Activated CD4-positive, alpha-beta T cell treated with anti-CD3 and anti-CD28 coated beads, Interleukin-2, amount 50 U/mL, for 16 hours (primary cell): Measurements from ENCODE around the gene SNRNP48.

ENCODE experiments used
- DNase-seq: peaks from one replicate; pipeline ENCODE4 v3.0.0-alpha.2; 2020

The SNRNP48 gene

GRCh38 chr6:7604003-7604402, 14.0 kb downstream of the SNRNP48 start:
- DNase-seq: no peak

GRCh38 chr6:7604506-7604905, 14.5 kb downstream of the SNRNP48 start:
- peak; percentile 58 for DNase-seq

GRCh38 chr6:7615611-7616383, 25.8 kb downstream of the SNRNP48 start:
- DNase-seq: peak; percentile 52

GRCh38 chr6:7617801-7618764, 28.1 kb downstream of the SNRNP48 start:
- peak; percentile 59 for DNase-seq

- DNase-seq: no peak
These were observed 31.8 kb downstream of the SNRNP48 start for GRCh38 chr6:7621761-7622160.

GRCh38 chr6:7624796-7625710, 35.1 kb downstream of the SNRNP48 start:
- DNase-seq: no peak

GRCh38 chr6:7628479-7628878, 38.5 kb downstream of the SNRNP48 start:
- no peak for DNase-seq

DNA sequence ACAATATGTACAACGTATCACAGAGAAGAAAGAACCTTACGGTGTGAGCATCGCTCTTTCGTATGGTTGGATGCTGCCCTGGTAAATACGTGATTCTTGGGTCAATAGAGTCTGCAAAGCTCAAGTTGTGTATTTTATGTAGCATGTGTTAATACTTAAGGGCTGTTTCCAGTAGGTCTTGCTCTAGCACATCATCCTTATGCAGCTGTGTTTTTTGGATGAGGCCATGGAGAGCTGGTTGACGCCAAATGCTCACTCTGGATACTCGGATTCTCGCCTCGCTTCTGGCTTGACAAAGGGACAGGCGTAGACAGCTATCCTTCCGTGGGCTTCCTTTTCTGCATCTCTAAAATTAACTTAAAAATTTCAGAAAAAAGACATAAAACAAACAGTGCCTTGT, 38.9 kb downstream of the SNRNP48 start:
- no peak for DNase-seq

DNA sequence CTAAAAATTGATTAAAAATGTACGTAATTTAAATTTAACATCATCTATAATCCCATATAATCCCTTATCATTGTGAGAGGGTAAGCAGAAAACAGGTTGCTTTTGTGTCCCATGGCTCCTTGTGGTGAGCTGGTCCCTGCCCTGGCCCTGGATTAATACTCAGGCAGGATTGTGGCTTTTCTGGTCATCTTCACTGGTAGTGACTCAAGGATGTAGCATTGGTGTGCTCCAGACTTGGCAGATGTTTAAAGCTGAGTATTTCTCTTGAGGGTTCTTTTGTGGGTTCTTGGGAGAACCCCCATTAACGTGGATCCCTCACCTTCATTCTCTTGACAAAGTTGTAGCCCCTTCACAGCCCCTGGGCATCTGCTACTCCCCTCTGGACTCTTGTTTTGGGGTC, 39.3 kb downstream of the SNRNP48 start:
- no peak for DNase-seq

- DNase-seq: no peak
These were observed 40.8 kb downstream of the SNRNP48 start for GRCh38 chr6:7630792-7631191.

DNA sequence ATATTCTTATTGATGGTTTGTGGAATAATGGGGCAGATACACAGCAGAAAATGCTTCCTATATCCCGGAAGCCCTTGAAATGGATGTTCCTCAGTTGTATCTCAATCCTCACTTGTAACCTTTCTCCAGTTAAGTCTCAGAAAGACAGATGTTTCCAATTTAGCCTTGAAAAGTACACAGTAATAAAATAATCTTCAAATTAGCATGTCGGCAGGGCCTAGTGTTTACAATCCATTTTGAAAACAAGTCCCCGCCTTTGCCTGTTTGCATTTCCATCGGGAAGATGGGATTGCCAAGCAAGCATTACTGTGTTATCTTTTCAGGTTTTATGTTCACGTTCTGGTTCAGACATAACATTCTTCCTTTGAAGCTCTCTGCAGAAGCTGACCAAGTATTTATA, 41.5 kb downstream of the SNRNP48 start:
- DNase-seq: no peak

DNA sequence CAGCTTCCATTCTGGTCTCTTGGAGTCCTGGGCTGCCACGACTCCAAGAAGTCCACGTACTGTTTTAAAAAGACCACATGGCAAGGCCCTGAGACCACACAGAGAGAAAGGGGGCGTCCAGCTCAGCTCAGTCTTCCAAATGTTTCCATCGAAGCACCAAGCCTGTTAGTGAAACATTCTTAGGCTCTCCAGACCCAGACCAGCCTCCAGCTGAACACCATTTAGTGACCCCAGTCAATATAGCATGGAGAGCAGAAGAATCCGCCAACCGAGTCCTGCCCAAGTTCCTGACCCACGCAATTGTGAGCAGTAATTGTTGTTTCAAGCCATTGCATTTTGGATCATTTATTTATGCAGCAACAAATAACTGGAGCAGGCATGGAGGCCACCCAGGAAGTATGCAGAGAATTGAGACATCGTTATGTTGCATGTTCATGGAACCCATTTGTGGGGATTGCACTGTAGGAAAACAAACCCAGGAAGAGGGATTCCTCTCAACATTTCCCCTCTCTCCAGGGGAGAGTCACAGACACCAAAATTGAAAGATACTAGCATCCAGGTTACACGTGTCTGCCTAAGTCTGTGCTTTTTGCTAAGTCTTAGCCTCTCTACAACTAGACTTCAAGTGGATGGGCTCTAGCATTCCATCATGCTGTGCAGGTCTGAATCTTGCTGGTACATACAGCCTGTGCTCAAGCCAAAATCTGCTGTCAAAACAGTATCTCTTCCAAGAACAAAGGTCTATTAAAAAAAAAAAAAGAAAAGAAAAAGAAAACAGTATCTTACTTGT, 42.7 kb downstream of the SNRNP48 start:
- DNase-seq: no peak

DNA sequence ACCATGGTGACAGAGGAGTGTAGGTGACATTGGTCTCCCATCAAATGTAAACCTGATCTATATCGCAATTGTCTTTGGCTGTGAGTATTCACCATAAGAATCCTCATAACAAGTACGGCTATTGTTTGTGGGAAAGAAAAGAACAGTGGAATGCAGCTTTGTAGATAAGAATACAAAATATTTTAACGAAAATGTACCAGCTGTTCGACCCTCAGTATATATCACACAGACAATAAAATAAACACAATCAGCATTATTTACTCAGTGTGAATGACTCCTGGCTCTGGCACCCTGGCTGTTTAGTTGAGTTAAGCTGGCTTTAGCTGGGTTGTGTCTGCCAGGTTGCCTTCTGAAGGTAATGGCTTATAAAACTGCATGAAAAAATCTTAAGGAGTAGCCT, 43.4 kb downstream of the SNRNP48 start:
- no peak for DNase-seq

GRCh38 chr6:7636151-7636550, 46.2 kb downstream of the SNRNP48 start:
- DNase-seq: no peak

DNA sequence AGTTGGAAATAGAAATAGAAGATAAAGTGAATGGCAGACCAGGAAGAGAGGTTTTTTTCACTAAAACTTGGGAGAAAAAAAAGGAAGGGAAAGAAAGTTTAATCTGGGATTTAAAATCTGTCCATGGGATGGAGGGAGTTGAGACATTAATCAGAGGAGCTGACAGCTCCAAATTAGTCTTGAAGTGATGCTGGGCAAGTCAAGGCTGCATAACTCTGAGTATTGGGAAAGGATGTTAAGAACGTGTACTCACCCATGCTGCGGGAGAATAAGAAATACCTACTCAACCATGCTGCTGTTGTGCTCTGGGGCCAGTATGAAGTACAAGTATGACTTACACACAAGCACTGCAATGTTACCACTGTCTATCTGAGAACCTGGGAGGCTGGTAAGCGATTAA, 47.5 kb downstream of the SNRNP48 start:
- no peak for DNase-seq

DNA sequence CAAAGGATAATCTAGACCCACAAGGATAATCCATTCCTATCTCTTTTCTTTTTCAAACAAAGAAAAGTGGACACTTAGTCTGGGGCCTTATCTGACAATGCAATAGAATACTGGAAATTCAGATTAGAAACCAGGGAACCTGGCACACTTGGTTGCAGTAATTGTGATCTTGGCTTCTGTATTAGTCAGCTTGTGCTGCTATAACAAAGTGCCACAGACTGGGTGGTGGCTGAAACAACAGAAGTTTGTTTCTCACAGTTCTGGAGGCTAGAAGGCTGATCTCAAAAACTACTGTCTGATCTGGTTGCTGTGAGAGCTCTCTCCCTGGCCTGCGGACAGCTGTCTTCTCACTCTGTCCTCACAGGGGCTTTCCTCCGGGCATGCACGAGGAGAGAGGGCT, 49.4 kb downstream of the SNRNP48 start:
- no peak for DNase-seq

GRCh38 chr6:7640016-7640415, 50.0 kb downstream of the SNRNP48 start:
- DNase-seq: no peak

GRCh38 chr6:7640607-7641577, 50.9 kb downstream of the SNRNP48 start:
- DNase-seq: no peak

DNA sequence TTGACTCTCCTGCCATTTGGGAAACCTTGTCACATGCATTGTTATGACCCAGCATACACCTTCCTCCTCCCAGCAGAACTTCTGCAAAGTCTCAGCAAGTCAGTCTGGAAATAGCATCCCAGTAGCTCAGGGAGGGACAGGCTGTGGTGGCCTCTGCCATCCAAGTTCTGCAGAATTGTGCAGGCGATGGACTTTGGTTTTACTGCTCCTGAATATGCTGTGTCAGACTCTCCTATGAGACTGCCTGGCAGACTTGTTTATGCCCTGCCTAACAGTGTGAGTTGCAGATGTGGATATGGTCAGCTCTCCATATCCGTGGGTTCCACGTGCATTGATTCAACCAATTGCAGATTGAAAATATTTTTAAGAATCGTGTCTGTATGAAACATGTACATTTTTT, 52.8 kb downstream of the SNRNP48 start:
- DNase-seq: no peak

GRCh38 chr6:7644417-7644816, 54.4 kb downstream of the SNRNP48 start:
- DNase-seq: no peak

GRCh38 chr6:7646394-7646793, 56.4 kb downstream of the SNRNP48 start:
- peak; percentile 25 for DNase-seq
